OCI-LY1 (cell line): ENCODE results near the gene ERAL1.

Source experiments
- H2AFZ ChIP-seq: fragments of 200-600 bp; sonication (generic), shearing (Covaris generic); 2 replicates; pipeline ENCODE4 v1.6.0; 2014; ENCODE audit warnings: antibody characterized with exemption, mild to moderate bottlenecking, low read length
- H3F3A ChIP-seq: fragments of 200-600 bp; sonication (generic), shearing (Covaris generic); 2 replicates; pipeline ENCODE4 v1.6.0; 2014; ENCODE audit warnings: mild to moderate bottlenecking, antibody characterized with exemption, low read length, moderate library complexity; ENCODE audit not compliant: insufficient read depth
- H3K27ac ChIP-seq: fragments of 200-600 bp; sonication (generic); 2 replicates; pipeline ENCODE4 v1.5.1; 2014; ENCODE audit warnings: low read length, mixed run types, mild to moderate bottlenecking, low read depth; ENCODE audit not compliant: poor library complexity, severe bottlenecking
- H3K27me3 ChIP-seq: fragments of 200-600 bp; sonication (generic); 2 replicates; pipeline ENCODE4 v1.6.0; 2014; ENCODE audit warnings: antibody characterized with exemption, mild to moderate bottlenecking, low read length, moderate library complexity; ENCODE audit not compliant: insufficient read depth
- H3K36me3 ChIP-seq: fragments of 200-600 bp; sonication (generic); 2 replicates; pipeline ENCODE4 v1.6.1; 2014; ENCODE audit warnings: mild to moderate bottlenecking, antibody characterized with exemption, low read length, moderate library complexity, mixed read lengths; ENCODE audit not compliant: insufficient read depth
- H3K4me1 ChIP-seq: fragments of 200-600 bp; sonication (generic); 2 replicates; pipeline ENCODE4 v1.5.1; 2014; ENCODE audit warnings: mild to moderate bottlenecking, low read length, moderate library complexity; ENCODE audit not compliant: insufficient read depth, severe bottlenecking
- H3K4me2 ChIP-seq: fragments of 200-600 bp; sonication (generic), shearing (Covaris generic); 2 replicates; pipeline ENCODE4 v1.6.1; 2014; ENCODE audit warnings: low read length
- H3K4me3 ChIP-seq: fragments of 200-600 bp; sonication (generic); 2 replicates; pipeline ENCODE4 v1.5.1; 2014; ENCODE audit warnings: low read length, low read depth, mild to moderate bottlenecking, mixed read lengths; ENCODE audit not compliant: poor library complexity, severe bottlenecking
- H3K79me2 ChIP-seq: fragments of 200-600 bp; shearing (Covaris generic); 2 replicates; pipeline ENCODE4 v1.6.1; 2016; ENCODE audit warnings: mixed run types, low read length, mixed read lengths; ENCODE audit not compliant: insufficient read depth
- H3K9ac ChIP-seq: fragments of 200-600 bp; sonication (generic), shearing (Covaris generic); 2 replicates; pipeline ENCODE4 v1.6.1; 2014; ENCODE audit warnings: mild to moderate bottlenecking, low read length, mixed read lengths
- H3K9me2 ChIP-seq: fragments of 200-600 bp; sonication (generic), shearing (Covaris generic); 2 replicates; pipeline ENCODE4 v1.6.1; 2014; ENCODE audit warnings: low read depth, mild to moderate bottlenecking, low read length, mixed read lengths
- H3K9me3 ChIP-seq: fragments of 200-600 bp; shearing (Covaris generic); 2 replicates; pipeline ENCODE4 v1.6.1; 2014; ENCODE audit warnings: low read length, mixed read lengths
- H4K20me1 ChIP-seq: fragments of 200-600 bp; sonication (generic), shearing (Covaris generic); 2 replicates; pipeline ENCODE4 v1.6.0; 2016; ENCODE audit warnings: mild to moderate bottlenecking, low read length; ENCODE audit not compliant: insufficient read depth
- CTCF ChIP-seq: fragments of 200-600 bp; sonication (generic), shearing (Covaris generic); IDR thresholded peaks from 2 replicates; pipeline ENCODE4 v1.5.1; 2017; ENCODE audit warnings: mild to moderate bottlenecking, antibody characterized with exemption, low read length, moderate library complexity, mixed read lengths
- EZH2 ChIP-seq: fragments of 200-600 bp; sonication (generic), shearing (Covaris generic); IDR thresholded peaks from 2 replicates; pipeline ENCODE4 v1.8.0; 2017; ENCODE audit warnings: borderline replicate concordance, mixed run types, mild to moderate bottlenecking, antibody characterized with exemption, low read length, moderate library complexity, mixed read lengths

The ERAL1 gene

GRCh38 chr17:28897769-28898526 lies 43.1 kb downstream of the ERAL1 start:
- peaks cover 8% of the 10 kb centered on the region for H3K36me3 ChIP-seq
- H3K27ac ChIP-seq: peak overlapping the region; percentile 73
- peaks cover 21% of the 10 kb centered on the region for H3K79me2 ChIP-seq
- no peaks in the 10 kb centered on the region for H3K9me3 ChIP-seq
- H2AFZ ChIP-seq: no peak overlapping the region
- H3K27me3 ChIP-seq: no peaks in the 10 kb centered on the region
- no peaks in the 10 kb centered on the region for H3F3A ChIP-seq
- peak overlapping the region; percentile 91 for H3K9ac ChIP-seq
- TF ChIP-seq CTCF (no peak), EZH2 (no peak)
- no peaks in the 10 kb centered on the region for H3K9me2 ChIP-seq
- H3K4me2 ChIP-seq: peak overlapping the region; percentile 94
- H4K20me1 ChIP-seq: no peaks in the 10 kb centered on the region
- H3K4me3 ChIP-seq: peak overlapping the region; percentile 90
- peaks cover 58% of the 10 kb centered on the region for H3K4me1 ChIP-seq

GRCh38 chr17:28898527-28898955 lies 43.7 kb downstream of the ERAL1 start:
- no peak overlapping the region for H2AFZ ChIP-seq
- peaks cover 8% of the 10 kb centered on the region for H3K36me3 ChIP-seq
- no peak overlapping the region for H3K4me2 ChIP-seq
- H3K27me3 ChIP-seq: no peaks in the 10 kb centered on the region
- no peaks in the 10 kb centered on the region for H3K9me2 ChIP-seq
- TF ChIP-seq EZH2: no peak
- H3K79me2 ChIP-seq: peaks cover 21% of the 10 kb centered on the region
- H3K4me1 ChIP-seq: peaks cover 57% of the 10 kb centered on the region
- H3K9ac ChIP-seq: no peak overlapping the region; the same call in 1 of the 2 replicates
- H4K20me1 ChIP-seq: no peaks in the 10 kb centered on the region
- H3K4me3 ChIP-seq: no peak overlapping the region
- no peaks in the 10 kb centered on the region for H3K9me3 ChIP-seq
- H3K27ac ChIP-seq: peak overlapping the region; percentile 73
- H3F3A ChIP-seq: no peaks in the 10 kb centered on the region

- H4K20me1 ChIP-seq: no peaks in the 10 kb centered on the region
- TF ChIP-seq CTCF (no peak), EZH2 (no peak)
- no peaks in the 10 kb centered on the region for H3K27me3 ChIP-seq
- no peak overlapping the region for H3K27ac ChIP-seq
- H3K9me3 ChIP-seq: no peaks in the 10 kb centered on the region
- no peak overlapping the region for H3K4me2 ChIP-seq
- H3K4me1 ChIP-seq: peaks cover 50% of the 10 kb centered on the region
- no peak overlapping the region for H3K9ac ChIP-seq
- peaks cover 8% of the 10 kb centered on the region for H3K36me3 ChIP-seq
- no peaks in the 10 kb centered on the region for H3F3A ChIP-seq
- H3K79me2 ChIP-seq: peaks cover 21% of the 10 kb centered on the region
- no peak overlapping the region for H3K4me3 ChIP-seq
- H2AFZ ChIP-seq: no peak overlapping the region
- no peaks in the 10 kb centered on the region for H3K9me2 ChIP-seq
Observed at GRCh38 chr17:28899212-28899815, 44.5 kb downstream of the ERAL1 start.
